SK-N-SH treated with all-trans-retinoic acid at 6 μM for 48 hours (cell line): Measurements from ENCODE around the gene CGN.

Source experiments
- ARNTL ChIP-seq: fragments of 450-650 bp; formaldehyde crosslinking; IDR thresholded peaks from 2 replicates; pipeline ENCODE4 v1.5.0; 2020; ENCODE audit warnings: low read depth, mild to moderate bottlenecking, moderate library complexity, borderline replicate concordance
- BACH2 ChIP-seq: fragments of 250-450 bp; sonication (Bioruptor Pico); IDR thresholded peaks from 2 replicates; pipeline ENCODE4 v1.9.0; 2021; ENCODE audit warnings: mild to moderate bottlenecking, borderline replicate concordance
- CREB5 ChIP-seq: fragments of 250-450 bp; sonication (Bioruptor Pico); IDR thresholded peaks from 2 replicates; pipeline ENCODE4 v1.5.1; 2020; ENCODE audit warnings: low read depth, mild to moderate bottlenecking, moderate library complexity
- CSDC2 ChIP-seq: fragments of 250-450 bp; sonication (Bioruptor Pico); IDR thresholded peaks from 2 replicates; pipeline ENCODE4 v1.5.0; 2020; ENCODE audit warnings: mild to moderate bottlenecking, moderate library complexity
- ESRRG ChIP-seq: fragments of 250-450 bp; sonication (Bioruptor Pico); IDR thresholded peaks from 2 replicates; pipeline ENCODE4 v1.6.1; 2021; ENCODE audit warnings: mild to moderate bottlenecking
- ISL1 ChIP-seq: fragments of 250-450 bp; sonication (Bioruptor Pico); IDR thresholded peaks from 2 replicates; pipeline ENCODE4 v2.1.2; 2022; ENCODE audit warnings: mild to moderate bottlenecking, moderate library complexity
- OSR1 ChIP-seq: fragments of 250-450 bp; sonication (Bioruptor Pico); IDR thresholded peaks from 2 replicates; pipeline ENCODE4 v1.8.0; 2022; ENCODE audit warnings: moderate library complexity, mild to moderate bottlenecking, inconsistent platforms
- TCF4 ChIP-seq: fragments of 250-450 bp; sonication (Bioruptor Pico); IDR thresholded peaks from 2 replicates; pipeline ENCODE4 v1.8.0; 2021; ENCODE audit warnings: mild to moderate bottlenecking, moderate library complexity, borderline replicate concordance
- TSHZ2 ChIP-seq: fragments of 250-450 bp; sonication (Bioruptor Pico); IDR thresholded peaks from 2 replicates; pipeline ENCODE4 v1.5.0; 2020; ENCODE audit warnings: mild to moderate bottlenecking, moderate library complexity
- ZC3H10 ChIP-seq: fragments of 250-450 bp; sonication (Bioruptor Pico); IDR thresholded peaks from 2 replicates; pipeline ENCODE4 v1.5.1; 2021; ENCODE audit warnings: mild to moderate bottlenecking, moderate library complexity
- ZFP3 ChIP-seq: fragments of 250-450 bp; sonication (Bioruptor Pico); IDR thresholded peaks from 2 replicates; pipeline ENCODE4 v1.5.0; 2020; ENCODE audit warnings: mild to moderate bottlenecking, moderate library complexity
- ZFP30 ChIP-seq: fragments of 450-650 bp; formaldehyde crosslinking; IDR thresholded peaks from 2 replicates; pipeline ENCODE4 v1.5.0; 2022; ENCODE audit warnings: mild to moderate bottlenecking, moderate library complexity
- ZNF565 ChIP-seq: fragments of 450-650 bp; formaldehyde crosslinking; conservative IDR thresholded peaks from 2 replicates; pipeline ENCODE4 v1.5.0; 2020; ENCODE audit warnings: low read depth, mild to moderate bottlenecking, moderate library complexity
- ZNF70 ChIP-seq: fragments of 450-650 bp; formaldehyde crosslinking; IDR thresholded peaks from 2 replicates; pipeline ENCODE4 v1.5.0; 2020; ENCODE audit warnings: mild to moderate bottlenecking, moderate library complexity

DNA sequence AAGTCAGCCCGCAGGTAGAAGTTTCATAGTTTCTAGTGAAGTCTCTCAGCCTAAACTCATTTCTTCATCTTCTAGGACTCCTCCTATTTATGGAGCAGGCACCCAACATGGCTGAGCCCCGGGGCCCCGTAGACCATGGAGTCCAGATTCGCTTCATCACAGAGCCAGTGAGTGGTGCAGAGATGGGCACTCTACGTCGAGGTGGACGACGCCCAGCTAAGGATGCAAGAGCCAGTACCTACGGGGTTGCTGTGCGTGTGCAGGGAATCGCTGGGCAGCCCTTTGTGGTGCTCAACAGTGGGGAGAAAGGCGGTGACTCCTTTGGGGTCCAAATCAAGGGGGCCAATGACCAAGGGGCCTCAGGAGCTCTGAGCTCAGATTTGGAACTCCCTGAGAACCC lies 7.2 kb downstream of the CGN start:
- TF ChIP-seq CREB5 (CRISPR knock-in tag) (no peak), ZC3H10 (no peak), TSHZ2 (CRISPR knock-in tag) (no peak), ZNF70 (CRISPR knock-in tag) (no peak), ZFP3 (CRISPR knock-in tag) (no peak), ISL1 (CRISPR knock-in tag) (no peak), ZFP30 (CRISPR knock-in tag) (no peak), ZNF565 (CRISPR knock-in tag) (no peak), ARNTL (CRISPR knock-in tag) (no peak), BACH2 (CRISPR knock-in tag) (no peak), CSDC2 (CRISPR knock-in tag) (no peak), OSR1 (CRISPR knock-in tag) (no peak), ESRRG (CRISPR knock-in tag) (no peak), TCF4 (CRISPR knock-in tag) (no peak)
